Sigmoid colon (tissue), 7 donors: ENCODE measurements around the gene IFT25. TPM values are rescaled to one million over a fixed set of nuclear protein-coding genes. Genes with fewer than 3 reads are reported as not detected.

Experiments used
- DNase-seq: peaks from one replicate; pipeline ENCODE4 v3.0.0-alpha.2; 2019
- H3K27ac ChIP-seq, 4 donors: fragments of 200-600 bp; sonication (generic); one replicate each; pipeline ENCODE4 v1.5.1; 2016 to 2019; ENCODE audit warnings: mild to moderate bottlenecking in 1 of 4
- H3K27me3 ChIP-seq, 3 donors: fragments of 200-600 bp; sonication (generic); one replicate each; pipeline ENCODE4 v1.5.1; 2019; ENCODE audit warnings: mild to moderate bottlenecking in 1 of 3
- H3K36me3 ChIP-seq, 4 donors: fragments of 200-600 bp; sonication (generic); one replicate each; pipeline ENCODE4 v1.5.1; 2016 to 2019
- H3K4me1 ChIP-seq, 4 donors: fragments of 200-600 bp; sonication (generic); one replicate each; pipeline ENCODE4 v1.5.1; 2017 to 2019
- H3K4me3 ChIP-seq, 4 donors: fragments of 200-600 bp; sonication (generic); one replicate each; pipeline ENCODE4 v1.5.1; 2017 to 2019; ENCODE audit warnings: mild to moderate bottlenecking in 2 of 4, moderate library complexity in 1 of 4
- H3K9me3 ChIP-seq, 4 donors: fragments of 200-600 bp in 3 of 4; sonication (generic) in 3 of 4; one replicate each; pipeline versions ENCODE4 v1.5.1 to v1.6.1; 2013 to 2019
- EP300 ChIP-seq, 4 donors: sonication (generic); formaldehyde crosslinking; IDR thresholded peaks; one replicate each; pipeline ENCODE4 v1.6.1; 2017; ENCODE audit warnings: antibody characterized with exemption in 4 of 4
- POLR2A ChIP-seq, 2 donors: fragments of 450-650 bp; IDR thresholded peaks; one replicate each; pipeline ENCODE4 v1.6.1; 2016; ENCODE audit warnings: antibody characterized with exemption in 2 of 2, mild to moderate bottlenecking in 2 of 2, moderate library complexity in 2 of 2
- POLR2AphosphoS5 ChIP-seq, 4 donors: sonication (generic); formaldehyde crosslinking; IDR thresholded peaks; one replicate each; pipeline ENCODE4 v1.6.1; 2017; ENCODE audit warnings: antibody characterized with exemption in 4 of 4
- WGBS, 2 donors: extraction: QIAGEN DNeasy Blood & Tissue Kit; methylation state at CpG; one replicate each; pipeline ENCODE4 v1.1.7; 2013; 5-methylcytosine and 5-hydroxymethylcytosine counted together
- intact Hi-C: fragments of 100-400 bp; cut with DNase I; formaldehyde crosslinking; loops from one replicate; pipeline ENCODE4 v1.15.1; 2023
- polyA plus RNA-seq, 3 donors: library from polyadenylated mRNA; stranded (reverse); fragments of 200-250 nt; gene quantifications; one replicate each; pipeline ENCODE4 v1.2.3, GENCODE V29; 2013
- total RNA-seq, 4 donors: library from RNA; depleted of rRNA; stranded (reverse); fragments of >200 nt; gene quantifications; one replicate each; pipeline ENCODE4 v1.1.0, GENCODE V29; 2016
- TF ChIP-seq, protein P1 (sequence below), 4 experiments: fragments of 450-650 bp in 3 of 4; fragments of 200-600 bp in 1 of 4; IDR thresholded peaks; one replicate each; pipeline ENCODE4 v1.5.1; 2016 to 2019; ENCODE audit warnings: antibody characterized with exemption in 4 of 4, mild to moderate bottlenecking in 3 of 4, moderate library complexity in 2 of 4
- donor health status: healthy with polysubstance abuse.
- donor health status: Bipolar disorder and iron deficiency.
- donor health status: healthy.

The IFT25 gene
- total and polyA plus RNA-seq, 7 donors: 16.1 to 33.9 (median 25.0) TPM

DNA sequence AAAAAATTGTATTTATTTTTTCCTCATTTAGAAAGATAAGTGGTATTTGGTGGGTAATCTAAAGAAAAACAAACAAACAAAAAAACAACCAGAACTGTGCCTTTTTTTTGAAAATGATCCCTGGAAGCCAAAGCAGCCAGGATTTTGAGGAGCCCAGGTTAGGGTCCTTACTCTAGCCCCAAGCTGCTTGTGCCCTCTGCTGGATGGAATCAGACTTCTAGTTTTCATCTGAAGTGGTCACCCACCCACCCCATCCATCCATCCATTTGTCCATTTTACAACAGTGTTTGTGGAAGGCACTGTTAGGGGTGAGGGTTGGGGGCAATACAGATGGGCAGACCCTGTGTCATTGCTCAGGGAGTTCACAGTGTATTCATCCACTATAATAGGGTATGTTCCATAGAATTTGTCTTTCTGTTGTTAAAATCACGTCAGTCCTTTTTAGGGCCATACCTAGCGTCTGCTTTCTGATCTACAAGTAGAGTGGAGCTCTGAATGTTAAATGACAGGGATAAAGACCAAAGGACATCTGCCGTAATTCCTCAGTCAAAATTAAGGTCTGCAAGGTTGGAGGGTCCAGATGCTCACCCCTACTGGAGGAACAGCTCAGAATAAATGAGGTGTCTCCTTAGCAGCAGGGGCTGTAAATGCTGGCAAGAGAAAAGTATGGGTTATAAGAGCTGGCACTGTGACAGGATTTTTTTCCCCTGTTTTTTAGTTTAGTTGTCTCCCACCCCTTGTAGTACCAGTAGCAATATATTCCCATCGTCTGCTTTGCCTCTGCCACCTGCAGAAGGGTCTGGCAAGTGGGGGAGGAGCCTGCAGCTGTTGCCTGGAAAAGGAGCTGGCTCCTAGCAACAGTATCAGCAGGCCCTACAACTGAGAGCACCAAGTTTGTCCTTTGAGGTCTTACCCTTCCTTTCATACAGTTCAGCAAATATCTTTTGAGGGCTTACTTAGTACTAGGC is 3.8 kb upstream of the IFT25 start:
- intact Hi-C loops: loop anchor here (5.0 kb wide), 1 partner anchor 112 kb away; the partner anchor contains the start of gene NDC1
- H3K27ac ChIP-seq: no peak overlapping the region
- WGBS, 2 donors: 89 to 91% methylated on average over 4 of the region's 4 CpGs
- TF ChIP-seq POLR2AphosphoS5 (IDR thresholded peaks at IDR 0.05): no peak
- TF ChIP-seq, protein P1, sequence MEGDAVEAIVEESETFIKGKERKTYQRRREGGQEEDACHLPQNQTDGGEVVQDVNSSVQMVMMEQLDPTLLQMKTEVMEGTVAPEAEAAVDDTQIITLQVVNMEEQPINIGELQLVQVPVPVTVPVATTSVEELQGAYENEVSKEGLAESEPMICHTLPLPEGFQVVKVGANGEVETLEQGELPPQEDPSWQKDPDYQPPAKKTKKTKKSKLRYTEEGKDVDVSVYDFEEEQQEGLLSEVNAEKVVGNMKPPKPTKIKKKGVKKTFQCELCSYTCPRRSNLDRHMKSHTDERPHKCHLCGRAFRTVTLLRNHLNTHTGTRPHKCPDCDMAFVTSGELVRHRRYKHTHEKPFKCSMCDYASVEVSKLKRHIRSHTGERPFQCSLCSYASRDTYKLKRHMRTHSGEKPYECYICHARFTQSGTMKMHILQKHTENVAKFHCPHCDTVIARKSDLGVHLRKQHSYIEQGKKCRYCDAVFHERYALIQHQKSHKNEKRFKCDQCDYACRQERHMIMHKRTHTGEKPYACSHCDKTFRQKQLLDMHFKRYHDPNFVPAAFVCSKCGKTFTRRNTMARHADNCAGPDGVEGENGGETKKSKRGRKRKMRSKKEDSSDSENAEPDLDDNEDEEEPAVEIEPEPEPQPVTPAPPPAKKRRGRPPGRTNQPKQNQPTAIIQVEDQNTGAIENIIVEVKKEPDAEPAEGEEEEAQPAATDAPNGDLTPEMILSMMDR (IDR thresholded peaks at IDR 0.05): peak in 2 of 4 experiments; percentile 40 to 47
- no peak for DNase-seq
- H3K9me3 ChIP-seq: no peaks in the 10 kb centered on the region
- H3K36me3 ChIP-seq: peaks cover 0 to 23% (median 2%) of the 10 kb centered on the region in 4 donors
- H3K4me3 ChIP-seq: no peak overlapping the region
- H3K27me3 ChIP-seq: no peaks in the 10 kb centered on the region
- H3K4me1 ChIP-seq: peaks cover 0 to 48% (median 39%) of the 10 kb centered on the region in 4 donors

DNA sequence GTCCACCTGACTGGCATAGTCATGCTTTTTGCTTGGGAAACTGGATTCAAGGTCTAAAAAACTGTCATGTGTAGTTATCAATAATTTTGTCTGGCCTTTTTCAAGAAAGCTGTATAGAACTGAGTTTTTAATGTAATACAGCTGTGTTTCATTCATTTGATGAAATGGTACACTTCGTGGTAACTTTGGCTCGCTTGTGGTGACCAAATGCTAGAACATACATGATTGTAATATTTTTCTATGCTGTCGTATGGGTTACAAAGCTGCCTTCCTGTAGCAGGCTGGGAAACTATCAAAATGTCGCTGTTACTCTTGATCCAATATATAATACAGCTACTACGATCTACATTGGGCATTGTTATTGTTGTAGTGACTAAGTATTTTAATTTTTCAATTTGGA is 2.8 kb upstream of the IFT25 start:
- peak overlapping the region in 2 of 4 donors; percentile 28 to 94 for H3K27ac ChIP-seq
- H3K36me3 ChIP-seq: peaks cover 0 to 17% (median under 1%) of the 10 kb centered on the region in 4 donors
- H3K9me3 ChIP-seq: no peaks in the 10 kb centered on the region
- no peak for DNase-seq
- intact Hi-C loops: loop anchor here (5.0 kb wide), 1 partner anchor 111 kb away; the partner anchor contains the start of gene NDC1
- H3K27me3 ChIP-seq: no peaks in the 10 kb centered on the region
- 95% methylated on average over 5 of the region's 5 CpGs for WGBS, 2 donors
- H3K4me1 ChIP-seq: peaks cover 0 to 43% (median 33%) of the 10 kb centered on the region in 4 donors
- TF ChIP-seq, protein P1 (IDR thresholded peaks at IDR 0.05): no peak
- no peak for TF ChIP-seq POLR2AphosphoS5 (IDR thresholded peaks at IDR 0.05)
- no peak for TF ChIP-seq POLR2A (IDR thresholded peaks at IDR 0.05)
- no peak for TF ChIP-seq EP300 (IDR thresholded peaks at IDR 0.05)
- H3K4me3 ChIP-seq: no peak overlapping the region

- no peak for TF ChIP-seq POLR2A (IDR thresholded peaks at IDR 0.05)
- no peak for TF ChIP-seq EP300 (IDR thresholded peaks at IDR 0.05)
- no peak for TF ChIP-seq POLR2AphosphoS5 (IDR thresholded peaks at IDR 0.05)
- TF ChIP-seq, protein P1 (IDR thresholded peaks at IDR 0.05): no peak
- intact Hi-C loops: loop anchor here (2.0 to 5.0 kb wide), 2 partner anchors 59 to 110 kb away; partner anchors contain the start of genes NDC1 and YIPF1
- H3K27ac ChIP-seq: peak overlapping the region; percentile 92 to 96 (median 94)
These were observed 1.8 kb upstream of the IFT25 start for GRCh38 chr1:53947172-53947907.

GRCh38 chr1:53946252-53947171 is 1.0 kb upstream of the IFT25 start, which contains the start of gene LRRC42:
LRRC42 (plus strand) TSS chr1:53946350; CDS start chr1:53952000, 5,650 bp downstream.
- intact Hi-C loops: loop anchor here (2.0 to 5.0 kb wide), 2 partner anchors 58 to 109 kb away; partner anchors contain the start of genes NDC1 and YIPF1
- Histone ChIP-seq H3K27me3 (no peaks in the 10 kb centered on the region), H3K4me3 (peak within 1 kb of the TSS; percentile 68 to 93 (median 82)), H3K36me3 (no peaks in the 10 kb centered on the region), H3K4me1 (peaks cover 0 to 43% (median 33%) of the 10 kb centered on the region in 4 donors), H3K27ac (peak within 1 kb of the TSS; percentile 92 to 96 (median 94)), H3K9me3 (no peaks in the 10 kb centered on the region)
- 1 to 2% methylated on average over 58 of the region's 58 CpGs for WGBS, 2 donors
- TF ChIP-seq POLR2AphosphoS5 (IDR thresholded peaks at IDR 0.05): peak in 1 of 4 donors; percentile 11
- TF ChIP-seq POLR2A (IDR thresholded peaks at IDR 0.05): no peak
- TF ChIP-seq EP300 (IDR thresholded peaks at IDR 0.05): no peak
- TF ChIP-seq, protein P1 (IDR thresholded peaks at IDR 0.05): peak in 1 of 4 experiments; percentile 16
- no peak for DNase-seq

More at GRCh38 chr1:53947172-53947907, 1.8 kb upstream of the IFT25 start:
- peaks cover 0 to 43% (median 33%) of the 10 kb centered on the region in 4 donors for H3K4me1 ChIP-seq
- no peak for DNase-seq
- no peaks in the 10 kb centered on the region for H3K9me3 ChIP-seq
- no peaks in the 10 kb centered on the region for H3K27me3 ChIP-seq
- H3K4me3 ChIP-seq: peak overlapping the region; percentile 68 to 93 (median 82)
- 61% methylated on average over 6 of the region's 6 CpGs for WGBS, 2 donors
- peaks cover 0 to 7% (median 0%) of the 10 kb centered on the region in 4 donors for H3K36me3 ChIP-seq
